Esophagus muscularis mucosa (tissue), 4 donors: Measurements from ENCODE around the gene NPAS3. TPM values are rescaled to one million over a fixed set of nuclear protein-coding genes. Genes with fewer than 3 reads are reported as not detected.
A peak's percentile ranks its signal among the peaks of the same experiment; 100 is the strongest.

Experiments used
- DNase-seq: peaks from one replicate; pipeline ENCODE4 v3.0.0-alpha.2; 2017; ENCODE audit errors: extremely low spot score
- H3K27ac ChIP-seq, 4 donors: fragments of 200-600 bp; sonication (generic); replicated peaks in 1 of 4; 1 replicate in 3 of 4; 2 replicates in 1 of 4; pipeline ENCODE4 v1.5.1; 2016 to 2019; ENCODE audit warnings: mild to moderate bottlenecking in 1 of 4
- H3K27me3 ChIP-seq, 4 donors: fragments of 200-600 bp; sonication (generic); one replicate each; pipeline versions ENCODE4 v1.5.1 to v1.6.0; 2016 to 2019
- H3K36me3 ChIP-seq, 4 donors: fragments of 200-600 bp; sonication (generic); one replicate each; pipeline ENCODE4 v1.5.1; 2016 to 2019
- H3K4me1 ChIP-seq, 4 donors: fragments of 200-600 bp; sonication (generic); one replicate each; pipeline ENCODE4 v1.5.1; 2016 to 2019
- H3K4me3 ChIP-seq, 4 donors: fragments of 200-600 bp; sonication (generic); 1 replicate in 2 of 4; 2 replicates in 2 of 4; pipeline ENCODE4 v1.5.1; 2016 to 2019; ENCODE audit warnings: mild to moderate bottlenecking in 4 of 4, moderate library complexity in 1 of 4
- H3K9me3 ChIP-seq, 4 donors: fragments of 200-600 bp; sonication (generic); 1 replicate in 3 of 4; 2 replicates in 1 of 4; pipeline ENCODE4 v1.5.1; 2016 to 2019
- CTCF ChIP-seq, 3 experiments: fragments of 200-600 bp in 2 of 3; fragments of 450-650 bp in 1 of 3; sonication (generic) in 2 of 3; IDR thresholded peaks; one replicate each; pipeline ENCODE4 v1.5.1; 2017 to 2019; ENCODE audit warnings: antibody characterized with exemption in 3 of 3, mild to moderate bottlenecking in 2 of 3, moderate library complexity in 1 of 3
- EP300 ChIP-seq: sonication (generic); formaldehyde crosslinking; IDR thresholded peaks from one replicate; pipeline ENCODE4 v1.6.1; 2017; ENCODE audit warnings: antibody characterized with exemption
- POLR2A ChIP-seq: fragments of 450-650 bp; IDR thresholded peaks from one replicate; pipeline ENCODE4 v1.6.1; 2017; ENCODE audit warnings: antibody characterized with exemption, moderate library complexity, mild to moderate bottlenecking, low read depth
- POLR2AphosphoS5 ChIP-seq, 2 donors: sonication (generic); formaldehyde crosslinking; IDR thresholded peaks; one replicate each; pipeline ENCODE4 v1.6.1; 2017; ENCODE audit warnings: antibody characterized with exemption in 2 of 2
- WGBS: methylation state at CpG from one replicate; pipeline ENCODE4 v1.1.5; 2018; 5-methylcytosine and 5-hydroxymethylcytosine counted together
- intact Hi-C: fragments of 100-400 bp; cut with DNase I; formaldehyde crosslinking; loops from one replicate; pipeline ENCODE4 v1.15.1; 2023
- total RNA-seq, 4 donors: library from RNA; depleted of rRNA; stranded (reverse); fragments of >200 nt; gene quantifications; one replicate each; pipeline versions ENCODE4 v1.1.0 to v1.2.1, GENCODE V29; 2016

NPAS3 gene
- total RNA-seq, 4 donors from 2014 or later, result 3.3 to 7.3 (median 5.8) TPM

GRCh38 chr14:32940711-32941667, 2.3 kb downstream of the NPAS3 start:
- Histone ChIP-seq H3K9me3 (no peaks in the 10 kb centered on the region), H3K4me1 (peaks cover 10 to 25% (median 20%) of the 10 kb centered on the region in 4 donors), H3K27ac (peak overlapping the region; percentile 90 to 94 (median 94)), H3K27me3 (peaks cover 0 to 6% (median 0%) of the 10 kb centered on the region in 4 donors), H3K4me3 (peak overlapping the region in 3 of 4 donors; percentile 70 to 96 (median 71)), H3K36me3 (no peaks in the 10 kb centered on the region)
- WGBS, result 74% methylated on average over 7 of the region's 7 CpGs
- TF ChIP-seq CTCF (IDR thresholded peaks at IDR 0.05) (no peak), POLR2A (no peak), POLR2AphosphoS5 (IDR thresholded peaks at IDR 0.05) (no peak), EP300 (no peak)
- no peak for DNase-seq
- intact Hi-C loops, result loop anchor here (5.0 kb wide), 1 partner anchor 114 kb away; no protein-coding TSS in a partner anchor

- Histone ChIP-seq H3K27me3 (peaks cover 0 to 6% (median 0%) of the 10 kb centered on the region in 4 donors), H3K36me3 (no peaks in the 10 kb centered on the region), H3K9me3 (no peaks in the 10 kb centered on the region), H3K27ac (no peak overlapping the region), H3K4me1 (peaks cover 10 to 21% (median 19%) of the 10 kb centered on the region in 4 donors), H3K4me3 (no peak overlapping the region)
- intact Hi-C loops, result loop anchor here (5.0 kb wide), 1 partner anchor 114 kb away; no protein-coding TSS in a partner anchor
- no peak for DNase-seq
- WGBS, result 92% methylated on average over 2 of the region's 2 CpGs
- no peak for TF ChIP-seq POLR2AphosphoS5 (IDR thresholded peaks at IDR 0.05)
- TF ChIP-seq CTCF (IDR thresholded peaks at IDR 0.05), result no peak
- no peak for TF ChIP-seq EP300
- TF ChIP-seq POLR2A, result no peak
Measured at GRCh38 chr14:32941668-32942065, 3.0 kb downstream of the NPAS3 start.

- H3K27ac ChIP-seq, result no peak overlapping the region
- intact Hi-C loops, result no loop called here
- H3K4me1 ChIP-seq, result peaks cover 0 to 6% (median 0%) of the 10 kb centered on the region in 4 donors
- no peak for DNase-seq
- H3K9me3 ChIP-seq, result no peaks in the 10 kb centered on the region
- WGBS, result 98% methylated on average over 1 of the region's 1 CpG
- no peaks in the 10 kb centered on the region for H3K27me3 ChIP-seq
- no peaks in the 10 kb centered on the region for H3K36me3 ChIP-seq
- H3K4me3 ChIP-seq, result no peak overlapping the region
- TF ChIP-seq EP300 (no peak), POLR2AphosphoS5 (IDR thresholded peaks at IDR 0.05) (no peak), POLR2A (no peak), CTCF (IDR thresholded peaks at IDR 0.05) (no peak)
Measured at GRCh38 chr14:32947081-32947480, 8.4 kb downstream of the NPAS3 start.

GRCh38 chr14:32947792-32948191, 9.1 kb downstream of the NPAS3 start:
- no peak for DNase-seq
- Histone ChIP-seq H3K4me1 (peaks cover 0 to 6% (median 0%) of the 10 kb centered on the region in 4 donors), H3K36me3 (no peaks in the 10 kb centered on the region), H3K9me3 (no peaks in the 10 kb centered on the region), H3K27me3 (no peaks in the 10 kb centered on the region), H3K4me3 (no peak overlapping the region), H3K27ac (no peak overlapping the region)
- WGBS, result 38% methylated on average over 2 of the region's 2 CpGs
- intact Hi-C loops, result no loop called here
- TF ChIP-seq POLR2AphosphoS5 (IDR thresholded peaks at IDR 0.05) (no peak), EP300 (no peak), CTCF (IDR thresholded peaks at IDR 0.05) (no peak), POLR2A (no peak)
